Hepatocyte (in vitro differentiated cells): ENCODE results near the gene CD4. TPM values are rescaled to one million over a fixed set of nuclear protein-coding genes. Genes with fewer than 3 reads are reported as not detected.

Experiments used
- DNase-seq: peaks from one replicate; pipeline ENCODE4 v3.0.0-alpha.2; 2016; ENCODE audit warnings: low spot score
- H2AFZ ChIP-seq: fragments of 200-600 bp; sonication (generic); 2 replicates; pipeline ENCODE4 v1.6.0; 2016; ENCODE audit warnings: antibody characterized with exemption, mild to moderate bottlenecking
- H3K27ac ChIP-seq: fragments of 200-600 bp; sonication (generic); 2 replicates; pipeline ENCODE4 v1.5.1; 2016; ENCODE audit warnings: mild to moderate bottlenecking
- H3K27me3 ChIP-seq: fragments of 200-600 bp; sonication (generic); 2 replicates; pipeline ENCODE4 v1.6.1; 2016
- H3K36me3 ChIP-seq: fragments of 200-600 bp; sonication (generic); replicated peaks from 2 replicates; pipeline ENCODE4 v1.5.1; 2016; ENCODE audit warnings: low read depth; ENCODE audit not compliant: insufficient read depth
- H3K4me1 ChIP-seq: fragments of 200-600 bp; sonication (generic); 2 replicates; pipeline ENCODE4 v1.5.1; 2016; ENCODE audit warnings: mild to moderate bottlenecking, moderate library complexity; ENCODE audit not compliant: insufficient read depth
- H3K4me2 ChIP-seq: fragments of 200-600 bp; sonication (generic); 2 replicates; pipeline ENCODE4 v1.6.0; 2016
- H3K4me3 ChIP-seq: fragments of 200-600 bp; sonication (generic); 2 replicates; pipeline ENCODE4 v1.5.1; 2016; ENCODE audit warnings: mild to moderate bottlenecking
- H3K79me2 ChIP-seq: fragments of 200-600 bp; sonication (generic); 2 replicates; pipeline ENCODE4 v1.6.0; 2017; ENCODE audit warnings: mild to moderate bottlenecking
- H3K9me2 ChIP-seq: fragments of 200-600 bp; sonication (generic); replicated peaks from 2 replicates; pipeline ENCODE4 v1.6.0; 2017; ENCODE audit warnings: mild to moderate bottlenecking; ENCODE audit not compliant: insufficient read depth
- H3K9me3 ChIP-seq: fragments of 200-600 bp; sonication (generic); 2 replicates; pipeline ENCODE4 v1.5.1; 2016; ENCODE audit warnings: low read depth, mild to moderate bottlenecking
- H4K20me1 ChIP-seq: fragments of 200-600 bp; sonication (generic); 2 replicates; pipeline ENCODE4 v1.6.0; 2016; ENCODE audit warnings: mild to moderate bottlenecking; ENCODE audit not compliant: insufficient read depth, poor library complexity, severe bottlenecking
- CTCF ChIP-seq: fragments of 200-600 bp; sonication (generic); IDR thresholded peaks from 2 replicates; pipeline ENCODE4 v1.5.1; 2016; ENCODE audit warnings: antibody characterized with exemption, mild to moderate bottlenecking; ENCODE audit not compliant: poor library complexity
- EZH2 ChIP-seq: fragments of 200-600 bp; sonication (generic); IDR thresholded peaks from 2 replicates; pipeline ENCODE4 v1.6.1; 2016; ENCODE audit warnings: antibody characterized with exemption, mild to moderate bottlenecking, borderline replicate concordance
- EZH2phosphoT487 ChIP-seq: fragments of 200-600 bp; sonication (generic); IDR thresholded peaks from one replicate; pipeline ENCODE4 v1.6.1; 2018; ENCODE audit warnings: antibody characterized with exemption, mild to moderate bottlenecking, low read depth, moderate library complexity; ENCODE audit not compliant: unreplicated experiment, severe bottlenecking
- WGBS: methylation state at CpG from one replicate; pipeline ENCODE4 v1.1.6; 2016; ENCODE audit warnings: low lambda C conversion rate; ENCODE audit errors: missing lambda C conversion rate; 5-methylcytosine and 5-hydroxymethylcytosine counted together
- polyA plus RNA-seq: library from polyadenylated mRNA; unstranded; fragments of >200 nt; fragmentation: Nextera tagmentation; extraction: Ambion mirVana; gene quantifications from 2 replicates; pipeline ENCODE4 v1.2.1, GENCODE V29; 2016
- total RNA-seq: library from RNA; depleted of rRNA; stranded (reverse); fragments of >200 nt; gene quantifications from 2 replicates; pipeline ENCODE4 v1.2.3, GENCODE V29; 2014

The CD4 gene
- total and polyA plus RNA-seq, 2 experiments from 2014 or later, result 2.7 to 6.4 TPM

- no peaks in the 10 kb centered on the region for H3K36me3 ChIP-seq
- no peaks in the 10 kb centered on the region for H3K9me2 ChIP-seq
- TF ChIP-seq EZH2phosphoT487 (no peak), CTCF (no peak), EZH2 (no peak)
- H3K4me2 ChIP-seq, result no peak overlapping the region
- no peaks in the 10 kb centered on the region for H4K20me1 ChIP-seq
- H3K4me1 ChIP-seq, result peaks cover 11% of the 10 kb centered on the region
- WGBS, result 94% methylated on average over 14 of the region's 14 CpGs
- peaks cover 27% of the 10 kb centered on the region for H3K79me2 ChIP-seq
- no peaks in the 10 kb centered on the region for H3K9me3 ChIP-seq
- DNase-seq, result no peak
- H3K27ac ChIP-seq, result no peak overlapping the region
- H3K4me3 ChIP-seq, result no peak overlapping the region
- H2AFZ ChIP-seq, result no peak overlapping the region
- H3K27me3 ChIP-seq, result no peaks in the 10 kb centered on the region
Measured at GRCh38 chr12:6855322-6855721, 66.0 kb downstream of the CD4 start.

- WGBS, result 92% methylated on average over 2 of the region's 2 CpGs
- Histone ChIP-seq H3K36me3 (no peaks in the 10 kb centered on the region), H3K4me2 (no peak overlapping the region), H3K4me1 (peaks cover 1% of the 10 kb centered on the region), H3K9me3 (no peaks in the 10 kb centered on the region), H3K27me3 (no peaks in the 10 kb centered on the region), H3K79me2 (peaks cover 21% of the 10 kb centered on the region), H3K4me3 (no peak overlapping the region), H3K27ac (no peak overlapping the region), H2AFZ (no peak overlapping the region), H4K20me1 (no peaks in the 10 kb centered on the region), H3K9me2 (no peaks in the 10 kb centered on the region)
- no peak for TF ChIP-seq CTCF
- no peak for TF ChIP-seq EZH2phosphoT487
- TF ChIP-seq EZH2, result no peak
- no peak for DNase-seq
Measured at GRCh38 chr12:6858799-6859198, 69.5 kb downstream of the CD4 start.

- H2AFZ ChIP-seq, result no peak overlapping the region
- no peaks in the 10 kb centered on the region for H4K20me1 ChIP-seq
- peaks cover 8% of the 10 kb centered on the region for H3K79me2 ChIP-seq
- no peak overlapping the region for H3K27ac ChIP-seq
- DNase-seq, result no peak
- no peaks in the 10 kb centered on the region for H3K27me3 ChIP-seq
- H3K4me1 ChIP-seq, result no peaks in the 10 kb centered on the region
- no peaks in the 10 kb centered on the region for H3K9me3 ChIP-seq
- no peak overlapping the region for H3K4me2 ChIP-seq
- WGBS, result 99% methylated on average over 9 of the region's 9 CpGs
- no peaks in the 10 kb centered on the region for H3K9me2 ChIP-seq
- no peak overlapping the region for H3K4me3 ChIP-seq
- TF ChIP-seq EZH2 (no peak), CTCF (no peak), EZH2phosphoT487 (no peak)
- H3K36me3 ChIP-seq, result no peaks in the 10 kb centered on the region
Measured at GRCh38 chr12:6860116-6860515, 70.8 kb downstream of the CD4 start.

- Histone ChIP-seq H3K27me3 (no peaks in the 10 kb centered on the region), H3K9me3 (no peaks in the 10 kb centered on the region), H3K36me3 (no peaks in the 10 kb centered on the region), H2AFZ (no peak overlapping the region), H3K4me1 (no peaks in the 10 kb centered on the region), H3K9me2 (no peaks in the 10 kb centered on the region), H3K79me2 (no peaks in the 10 kb centered on the region), H3K4me2 (no peak overlapping the region), H3K27ac (no peak overlapping the region), H3K4me3 (no peak overlapping the region), H4K20me1 (no peaks in the 10 kb centered on the region)
- TF ChIP-seq EZH2phosphoT487 (no peak), EZH2 (no peak), CTCF (no peak)
- no peak for DNase-seq
- WGBS, result over 99% methylated on average over 7 of the region's 7 CpGs
Measured at GRCh38 chr12:6860942-6861341, 71.6 kb downstream of the CD4 start.
